Erythroblast (primary cell): ENCODE measurements around the gene ACTA2.

Source experiments
- GATA1 ChIP-seq: IDR thresholded peaks from 2 replicates; pipeline ENCODE4 v1.6.1; 2011; ENCODE audit warnings: low read depth, mild to moderate bottlenecking, control low read depth, low read length, moderate library complexity
- POLR2A ChIP-seq: IDR thresholded peaks from 2 replicates; pipeline ENCODE4 v1.6.1; 2011; ENCODE audit warnings: mild to moderate bottlenecking, low read length

DNA sequence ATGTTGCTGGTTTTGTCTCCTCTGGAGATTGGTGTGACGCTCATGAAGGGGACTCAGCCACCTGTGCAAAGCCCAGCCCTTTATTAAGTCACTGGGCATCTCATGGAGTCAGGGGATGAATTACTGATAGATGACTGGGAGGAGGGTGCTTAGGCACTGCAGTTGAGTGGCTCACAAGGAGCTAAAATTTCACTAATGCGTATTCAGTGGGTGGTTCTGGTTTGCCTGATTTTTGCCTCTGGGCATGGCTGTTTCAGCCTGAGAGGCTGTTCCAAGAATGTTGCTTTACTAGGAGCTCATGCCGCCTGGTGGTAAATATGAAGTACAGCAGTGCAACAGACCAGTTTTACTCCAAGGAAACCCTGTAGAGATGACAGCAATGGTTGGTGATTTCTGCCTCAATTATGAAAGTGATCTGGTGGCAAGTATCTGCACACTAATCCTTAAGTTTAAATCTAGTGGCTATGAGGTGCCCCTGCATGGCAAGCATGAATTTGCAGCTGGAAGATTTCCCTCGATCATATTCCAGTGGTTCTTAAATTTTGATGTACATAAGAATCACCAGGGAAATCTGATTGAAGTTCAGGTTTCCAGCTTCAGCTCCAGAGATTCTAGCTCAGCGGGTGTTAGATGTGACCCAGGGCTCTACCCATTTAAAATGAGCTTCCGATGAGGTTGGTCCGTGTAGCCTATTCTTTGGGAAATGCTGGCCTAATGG is 19.9 kb downstream of the ACTA2 start:
- TF ChIP-seq POLR2A (no peak), GATA1 (no peak)
